Tibial artery (tissue), 4 donors: ENCODE measurements around the gene OR4F15.

Experiments used
- DNase-seq, 2 donors: peaks; one replicate each; pipeline ENCODE4 v3.0.0-alpha.2; 2019
- H3K27ac ChIP-seq, 2 donors: fragments of 200-600 bp; sonication (generic) in 1 of 2; 1 replicate in 1 of 2; 2 replicates in 1 of 2; pipeline ENCODE4 v1.5.1; 2018 to 2019; ENCODE audit warnings: mild to moderate bottlenecking in 1 of 2
- H3K27me3 ChIP-seq, 2 donors: fragments of 200-600 bp; sonication (generic) in 1 of 2; one replicate each; pipeline versions ENCODE4 v1.5.1 to v1.6.0; 2016 to 2019
- H3K36me3 ChIP-seq, 3 donors: fragments of 200-600 bp; sonication (generic) in 2 of 3; one replicate each; pipeline ENCODE4 v1.5.1; 2016 to 2019; ENCODE audit warnings: mild to moderate bottlenecking in 2 of 3
- H3K4me1 ChIP-seq, 4 donors: fragments of 200-600 bp; sonication (generic) in 2 of 4; 1 replicate in 3 of 4; 2 replicates in 1 of 4; pipeline ENCODE4 v1.5.1; 2016 to 2019
- H3K4me3 ChIP-seq, 2 donors: fragments of 200-600 bp; sonication (generic) in 1 of 2; 1 replicate in 1 of 2; 2 replicates in 1 of 2; pipeline ENCODE4 v1.5.1; 2018 to 2019; ENCODE audit warnings: mild to moderate bottlenecking in 2 of 2
- H3K9me3 ChIP-seq, 3 donors: fragments of 200-600 bp; sonication (generic) in 1 of 3; one replicate each; pipeline ENCODE4 v1.5.1; 2016 to 2019
- intact Hi-C: fragments of 100-400 bp; cut with DNase I; formaldehyde crosslinking; loops from one replicate; pipeline ENCODE4 v1.15.0; 2023; ENCODE audit warnings: low total_unique reads
- TF ChIP-seq, protein P1 (sequence below), 2 experiments: fragments of 200-600 bp in 1 of 2; fragments of 450-650 bp in 1 of 2; IDR thresholded peaks; one replicate each; pipeline ENCODE4 v1.5.1; 2017 to 2019; ENCODE audit warnings: antibody characterized with exemption in 2 of 2, mild to moderate bottlenecking in 1 of 2, moderate library complexity in 1 of 2

Gene OR4F15

GRCh38 chr15:101828774-101829173 is 16.8 kb downstream of the OR4F15 start:
- no peak for DNase-seq
- intact Hi-C loops: no loop called here
- TF ChIP-seq, protein P1, sequence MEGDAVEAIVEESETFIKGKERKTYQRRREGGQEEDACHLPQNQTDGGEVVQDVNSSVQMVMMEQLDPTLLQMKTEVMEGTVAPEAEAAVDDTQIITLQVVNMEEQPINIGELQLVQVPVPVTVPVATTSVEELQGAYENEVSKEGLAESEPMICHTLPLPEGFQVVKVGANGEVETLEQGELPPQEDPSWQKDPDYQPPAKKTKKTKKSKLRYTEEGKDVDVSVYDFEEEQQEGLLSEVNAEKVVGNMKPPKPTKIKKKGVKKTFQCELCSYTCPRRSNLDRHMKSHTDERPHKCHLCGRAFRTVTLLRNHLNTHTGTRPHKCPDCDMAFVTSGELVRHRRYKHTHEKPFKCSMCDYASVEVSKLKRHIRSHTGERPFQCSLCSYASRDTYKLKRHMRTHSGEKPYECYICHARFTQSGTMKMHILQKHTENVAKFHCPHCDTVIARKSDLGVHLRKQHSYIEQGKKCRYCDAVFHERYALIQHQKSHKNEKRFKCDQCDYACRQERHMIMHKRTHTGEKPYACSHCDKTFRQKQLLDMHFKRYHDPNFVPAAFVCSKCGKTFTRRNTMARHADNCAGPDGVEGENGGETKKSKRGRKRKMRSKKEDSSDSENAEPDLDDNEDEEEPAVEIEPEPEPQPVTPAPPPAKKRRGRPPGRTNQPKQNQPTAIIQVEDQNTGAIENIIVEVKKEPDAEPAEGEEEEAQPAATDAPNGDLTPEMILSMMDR (IDR thresholded peaks at IDR 0.05): no peak

DNA sequence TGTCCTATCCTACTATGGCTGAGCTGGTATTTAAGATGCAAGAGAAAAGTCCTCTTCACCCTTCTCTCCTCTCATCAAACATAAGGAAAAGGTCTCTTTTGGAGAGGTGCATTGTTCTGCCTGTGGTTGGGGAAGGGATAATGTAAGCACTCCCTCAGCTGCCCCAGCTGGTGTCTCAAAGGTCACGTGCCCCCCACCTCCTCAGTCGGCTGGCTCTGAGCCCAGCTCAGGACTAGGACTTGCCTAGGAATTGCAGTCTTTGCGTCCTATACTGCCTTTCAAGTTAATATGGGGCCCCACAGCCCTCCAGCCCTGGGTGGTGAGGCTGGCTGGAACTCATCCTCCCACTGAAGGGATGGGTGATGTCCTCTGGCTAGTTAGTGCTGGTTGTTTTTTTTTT is 29.7 kb downstream of the OR4F15 start:
- H3K27me3 ChIP-seq: no peaks in the 10 kb centered on the region
- no peak overlapping the region for H3K4me3 ChIP-seq
- no peaks in the 10 kb centered on the region for H3K36me3 ChIP-seq
- intact Hi-C loops: no loop called here
- H3K4me1 ChIP-seq: no peaks in the 10 kb centered on the region
- DNase-seq: no peak
- no peaks in the 10 kb centered on the region for H3K9me3 ChIP-seq
- H3K27ac ChIP-seq: no peak overlapping the region
- TF ChIP-seq, protein P1 (IDR thresholded peaks at IDR 0.05): no peak

More at GRCh38 chr15:101828774-101829173, 16.8 kb downstream of the OR4F15 start:
- Histone ChIP-seq H3K4me1 (no peaks in the 10 kb centered on the region), H3K27ac (no peak overlapping the region), H3K9me3 (peaks cover 0 to 8% (median 0%) of the 10 kb centered on the region in 3 donors), H3K27me3 (no peaks in the 10 kb centered on the region), H3K4me3 (no peak overlapping the region), H3K36me3 (no peaks in the 10 kb centered on the region)

- intact Hi-C loops: no loop called here
- H3K4me1 ChIP-seq: no peaks in the 10 kb centered on the region
- no peaks in the 10 kb centered on the region for H3K27me3 ChIP-seq
- no peak overlapping the region for H3K4me3 ChIP-seq
- no peak for DNase-seq
- TF ChIP-seq, protein P1 (IDR thresholded peaks at IDR 0.05): no peak
- no peaks in the 10 kb centered on the region for H3K9me3 ChIP-seq
- H3K36me3 ChIP-seq: no peaks in the 10 kb centered on the region
- H3K27ac ChIP-seq: no peak overlapping the region
These were observed 32.9 kb downstream of the OR4F15 start for GRCh38 chr15:101844916-101845315.

GRCh38 chr15:101852356-101852755 is 40.4 kb downstream of the OR4F15 start:
- Histone ChIP-seq H3K27me3 (no peaks in the 10 kb centered on the region), H3K4me3 (no peak overlapping the region), H3K4me1 (no peaks in the 10 kb centered on the region), H3K9me3 (no peaks in the 10 kb centered on the region), H3K27ac (no peak overlapping the region), H3K36me3 (no peaks in the 10 kb centered on the region)
- TF ChIP-seq, protein P1 (IDR thresholded peaks at IDR 0.05): no peak
- intact Hi-C loops: no loop called here
- DNase-seq: no peak
